SK-N-MC (cell line): ENCODE results near the gene ATE1.

Experiments
- EZH2 ChIP-seq: fragments of 200-600 bp; sonication (generic); IDR thresholded peaks from one replicate; pipeline ENCODE4 v1.6.1; 2017; ENCODE audit warnings: antibody characterized with exemption
- POLR2AphosphoS5 ChIP-seq: IDR thresholded peaks from 2 replicates; pipeline ENCODE4 v1.6.1; 2012; ENCODE audit warnings: mild to moderate bottlenecking, low read depth, low read length, borderline replicate concordance

DNA sequence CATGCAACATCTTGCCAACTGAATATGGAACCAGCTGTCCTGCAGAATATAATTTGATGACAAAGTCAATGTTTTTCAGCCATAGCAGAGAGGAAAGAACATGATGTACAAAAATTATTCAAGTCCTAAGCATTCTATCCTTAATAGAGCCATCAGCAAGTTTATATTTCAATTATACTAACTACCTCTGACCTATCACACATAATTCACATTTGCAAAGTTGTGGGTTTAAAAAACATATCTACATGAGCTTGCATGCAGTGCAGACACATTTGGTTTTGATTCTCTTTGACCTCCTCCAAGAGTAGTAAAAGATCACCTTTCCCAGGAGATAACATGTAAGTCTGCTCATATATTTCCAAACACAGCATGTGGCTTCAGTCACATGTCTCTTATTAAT, 203.5 kb downstream of the ATE1 start:
- TF ChIP-seq POLR2AphosphoS5 (no peak), EZH2 (no peak)
